Neural progenitor cell (in vitro differentiated cells): ENCODE data around the gene PAIP2. TPM values are rescaled to one million over a fixed set of nuclear protein-coding genes. Genes with fewer than 3 reads are reported as not detected.
"Not testable (repeated sequence)": the region's sequence is repeated elsewhere in the genome, so short reads cannot be mapped to it uniquely, and the experiment has no call there.

Experiments used
- DNase-seq: peaks from one replicate; pipeline ENCODE4 v3.0.0-alpha.2; 2016; ENCODE audit warnings: low spot score
- H2AFZ ChIP-seq: fragments of 200-600 bp; sonication (generic); replicated peaks from 2 replicates; pipeline ENCODE4 v1.6.1; 2016; ENCODE audit warnings: antibody characterized with exemption
- H3F3A ChIP-seq: fragments of 200-600 bp; sonication (generic); 2 replicates; pipeline ENCODE4 v1.6.1; 2016; ENCODE audit warnings: antibody characterized with exemption, low read depth
- H3K27ac ChIP-seq: fragments of 200-600 bp; sonication (generic); 2 replicates; pipeline ENCODE4 v1.5.1; 2016; ENCODE audit warnings: mild to moderate bottlenecking
- H3K27me3 ChIP-seq: fragments of 200-600 bp; sonication (generic); 2 replicates; pipeline ENCODE4 v1.6.1; 2016; ENCODE audit warnings: mild to moderate bottlenecking, moderate library complexity
- H3K36me3 ChIP-seq: fragments of 200-600 bp; sonication (generic); 2 replicates; pipeline ENCODE4 v1.5.1; 2016
- H3K4me1 ChIP-seq: fragments of 200-600 bp; sonication (generic); 2 replicates; pipeline ENCODE4 v1.6.1; 2016; ENCODE audit warnings: mixed run types
- H3K4me2 ChIP-seq: fragments of 200-600 bp; sonication (generic); 2 replicates; pipeline ENCODE4 v1.6.1; 2016
- H3K4me3 ChIP-seq: fragments of 200-600 bp; sonication (generic); 2 replicates; pipeline ENCODE4 v1.5.1; 2016
- H3K79me2 ChIP-seq: fragments of 200-600 bp; sonication (generic); 2 replicates; pipeline ENCODE4 v1.6.1; 2016; ENCODE audit warnings: low read depth
- H3K9ac ChIP-seq: fragments of 200-600 bp; sonication (generic); 2 replicates; pipeline ENCODE4 v1.6.1; 2016
- H3K9me3 ChIP-seq: fragments of 200-600 bp; sonication (generic); 2 replicates; pipeline ENCODE4 v1.5.1; 2016; ENCODE audit warnings: low read depth
- H4K20me1 ChIP-seq: fragments of 200-600 bp; sonication (generic); 2 replicates; pipeline ENCODE4 v1.6.1; 2016; ENCODE audit warnings: low read depth
- H3K27ac Mint-ChIP-seq: 3 replicates; pipeline ENCODE4 v1.8.0; 2021; ENCODE audit warnings: mixed read lengths
- H3K27me3 Mint-ChIP-seq: 2 replicates; pipeline ENCODE4 v1.8.0; 2022; ENCODE audit warnings: low read depth, mild to moderate bottlenecking, inconsistent platforms, moderate library complexity, mixed read lengths; ENCODE audit not compliant: insufficient read depth
- H3K36me3 Mint-ChIP-seq: 3 replicates; pipeline ENCODE4 v1.8.0; 2021; ENCODE audit warnings: mixed read lengths
- H3K4me1 Mint-ChIP-seq: 3 replicates; pipeline ENCODE4 v1.8.0; 2021; ENCODE audit warnings: mixed read lengths
- H3K4me3 Mint-ChIP-seq: 3 replicates; pipeline ENCODE4 v1.8.0; 2021; ENCODE audit warnings: mild to moderate bottlenecking, moderate library complexity, mixed read lengths
- H3K9me3 Mint-ChIP-seq: 3 replicates; pipeline ENCODE4 v1.8.0; 2020; ENCODE audit warnings: mixed read lengths
- EZH2 ChIP-seq: fragments of 200-600 bp; sonication (generic); IDR thresholded peaks from 2 replicates; pipeline ENCODE4 v1.6.1; 2017; ENCODE audit warnings: antibody characterized with exemption, mild to moderate bottlenecking, moderate library complexity
- EZH2phosphoT487 ChIP-seq: fragments of 200-600 bp; sonication (generic); IDR thresholded peaks from 2 replicates; pipeline ENCODE4 v1.6.1; 2017; ENCODE audit warnings: antibody characterized with exemption
- total RNA-seq: library from RNA; depleted of rRNA; stranded (reverse); fragments of >200 nt; gene quantifications from 2 replicates; pipeline ENCODE4 v1.2.3, GENCODE V29; 2015; ENCODE audit warnings: low replicate concordance
- TF ChIP-seq, protein P1 (sequence below): fragments of 200-600 bp; sonication (generic); IDR thresholded peaks from 2 replicates; pipeline ENCODE4 v1.5.1; 2017; ENCODE audit warnings: antibody characterized with exemption, mild to moderate bottlenecking

Gene PAIP2
- total RNA-seq, 1 donor from 2014 or later = 201 TPM

- Histone ChIP-seq H3K4me1 (peaks cover 6% of the 10 kb centered on the region), H3K9me3 (no peaks in the 10 kb centered on the region), H3K9ac (no peak overlapping the region), H2AFZ (no peak overlapping the region), H3K79me2 (no peaks in the 10 kb centered on the region), H3K36me3 (no peaks in the 10 kb centered on the region), H3K4me3 (no peak overlapping the region), H3K27me3 (no peaks in the 10 kb centered on the region), H4K20me1 (no peaks in the 10 kb centered on the region), H3K4me2 (no peak overlapping the region), H3F3A (peaks cover 23% of the 10 kb centered on the region), H3K27ac (no peak overlapping the region)
- Mint-ChIP-seq H3K9me3 (no peaks in the 10 kb centered on the region), H3K4me3 (no peak overlapping the region), H3K27me3 (no peaks in the 10 kb centered on the region), H3K36me3 (no peaks in the 10 kb centered on the region), H3K27ac (no peak overlapping the region), H3K4me1 (peaks cover 19% of the 10 kb centered on the region)
- DNase-seq = no peak
- no peak for TF ChIP-seq EZH2
- no peak for TF ChIP-seq EZH2phosphoT487
- TF ChIP-seq, protein P1, sequence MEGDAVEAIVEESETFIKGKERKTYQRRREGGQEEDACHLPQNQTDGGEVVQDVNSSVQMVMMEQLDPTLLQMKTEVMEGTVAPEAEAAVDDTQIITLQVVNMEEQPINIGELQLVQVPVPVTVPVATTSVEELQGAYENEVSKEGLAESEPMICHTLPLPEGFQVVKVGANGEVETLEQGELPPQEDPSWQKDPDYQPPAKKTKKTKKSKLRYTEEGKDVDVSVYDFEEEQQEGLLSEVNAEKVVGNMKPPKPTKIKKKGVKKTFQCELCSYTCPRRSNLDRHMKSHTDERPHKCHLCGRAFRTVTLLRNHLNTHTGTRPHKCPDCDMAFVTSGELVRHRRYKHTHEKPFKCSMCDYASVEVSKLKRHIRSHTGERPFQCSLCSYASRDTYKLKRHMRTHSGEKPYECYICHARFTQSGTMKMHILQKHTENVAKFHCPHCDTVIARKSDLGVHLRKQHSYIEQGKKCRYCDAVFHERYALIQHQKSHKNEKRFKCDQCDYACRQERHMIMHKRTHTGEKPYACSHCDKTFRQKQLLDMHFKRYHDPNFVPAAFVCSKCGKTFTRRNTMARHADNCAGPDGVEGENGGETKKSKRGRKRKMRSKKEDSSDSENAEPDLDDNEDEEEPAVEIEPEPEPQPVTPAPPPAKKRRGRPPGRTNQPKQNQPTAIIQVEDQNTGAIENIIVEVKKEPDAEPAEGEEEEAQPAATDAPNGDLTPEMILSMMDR = no peak
Observed at GRCh38 chr5:139408191-139408590, 66.5 kb downstream of the PAIP2 start.

DNA sequence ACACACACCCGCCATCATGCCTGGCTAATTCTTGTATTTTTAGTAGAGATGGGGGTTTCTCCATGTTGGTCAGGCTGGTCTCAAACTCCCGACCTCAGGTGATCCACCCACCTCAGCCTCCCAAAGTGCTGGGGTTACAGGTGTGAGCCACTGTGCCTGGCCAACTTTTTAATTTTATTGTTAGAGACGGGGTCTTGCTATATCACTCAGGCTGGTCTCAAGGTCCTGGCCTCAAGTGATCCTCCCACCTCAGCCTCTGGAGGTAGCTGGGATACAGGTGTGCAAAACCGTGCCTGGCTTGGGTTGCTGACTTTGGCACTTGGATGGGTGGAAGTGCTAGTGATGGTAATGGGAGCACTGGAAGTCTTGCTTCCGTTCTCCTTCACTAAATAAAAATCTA is 67.5 kb downstream of the PAIP2 start:
- peaks cover 12% of the 10 kb centered on the region for H3K4me1 Mint-ChIP-seq
- not testable (repeated sequence) for H3K9me3 Mint-ChIP-seq, H3K27ac Mint-ChIP-seq, H4K20me1 ChIP-seq, H3K27me3 ChIP-seq, H3K36me3 ChIP-seq, H3K27me3 Mint-ChIP-seq, H3K9me3 ChIP-seq, H3K79me2 ChIP-seq, H3K4me1 ChIP-seq, H3K36me3 Mint-ChIP-seq, H3K4me3 ChIP-seq, H3K4me3 Mint-ChIP-seq, DNase-seq, H2AFZ ChIP-seq, H3K9ac ChIP-seq, H3K4me2 ChIP-seq, H3K27ac ChIP-seq
- H3F3A ChIP-seq = peaks cover 14% of the 10 kb centered on the region

- Mint-ChIP-seq H3K4me3 (no peak overlapping the region), H3K36me3 (peaks cover 7% of the 10 kb centered on the region), H3K27ac (no peak overlapping the region), H3K27me3 (no peaks in the 10 kb centered on the region), H3K9me3 (no peaks in the 10 kb centered on the region), H3K4me1 (peaks cover 3% of the 10 kb centered on the region)
- no peaks in the 10 kb centered on the region for H3K9me3 ChIP-seq
- H3K27me3 ChIP-seq = no peaks in the 10 kb centered on the region
- no peaks in the 10 kb centered on the region for H3K79me2 ChIP-seq
- H3K4me2 ChIP-seq = no peak overlapping the region
- H4K20me1 ChIP-seq = no peaks in the 10 kb centered on the region
- no peak for DNase-seq
- TF ChIP-seq, protein P1 = no peak
- TF ChIP-seq EZH2phosphoT487 (no peak), EZH2 (no peak)
- H2AFZ ChIP-seq = no peak overlapping the region
- no peaks in the 10 kb centered on the region for H3K4me1 ChIP-seq
- peak overlapping the region; percentile 32 for H3K9ac ChIP-seq
- no peak overlapping the region for H3K27ac ChIP-seq
- H3K4me3 ChIP-seq = no peak overlapping the region
- no peaks in the 10 kb centered on the region for H3K36me3 ChIP-seq
- peaks cover 7% of the 10 kb centered on the region for H3F3A ChIP-seq
Observed at GRCh38 chr5:139410121-139410992, 68.7 kb downstream of the PAIP2 start.
